HEK293 (cell line): Measurements from ENCODE around the gene UBA3.

Experiments used
- BCL11A ChIP-seq: fragments of 450-650 bp; formaldehyde crosslinking; IDR thresholded peaks from 2 replicates; pipeline ENCODE4 v1.5.1; 2016; ENCODE audit warnings: low read depth, missing biosample characterization, missing genetic modification characterization
- FEZF1 ChIP-seq: fragments of 450-650 bp; formaldehyde crosslinking; IDR thresholded peaks from 2 replicates; pipeline ENCODE4 v1.5.1; 2016; ENCODE audit warnings: missing biosample characterization, missing genetic modification characterization
- GLIS1 ChIP-seq: fragments of 450-650 bp; formaldehyde crosslinking; IDR thresholded peaks from 2 replicates; pipeline ENCODE4 v1.5.1; 2016; ENCODE audit warnings: missing biosample characterization, missing genetic modification characterization
- KLF10 ChIP-seq: fragments of 450-650 bp; IDR thresholded peaks from 2 replicates; pipeline ENCODE4 v1.5.1; 2018; ENCODE audit warnings: missing biosample characterization, mild to moderate bottlenecking, missing genetic modification characterization
- PRDM4 ChIP-seq: fragments of 450-650 bp; formaldehyde crosslinking; IDR thresholded peaks from 2 replicates; pipeline ENCODE4 v1.5.1; 2017; ENCODE audit warnings: missing biosample characterization, missing genetic modification characterization
- TSHZ1 ChIP-seq: fragments of 450-650 bp; formaldehyde crosslinking; IDR thresholded peaks from 2 replicates; pipeline ENCODE4 v1.5.1; 2016; ENCODE audit warnings: missing biosample characterization, missing genetic modification characterization, borderline replicate concordance
- ZBTB11 ChIP-seq: fragments of 450-650 bp; formaldehyde crosslinking; conservative IDR thresholded peaks from 2 replicates; pipeline ENCODE4 v1.5.1; 2016; ENCODE audit warnings: low read depth, missing biosample characterization, missing genetic modification characterization
- ZBTB20 ChIP-seq: fragments of 450-650 bp; formaldehyde crosslinking; IDR thresholded peaks from 2 replicates; pipeline ENCODE4 v1.5.1; 2016; ENCODE audit warnings: missing biosample characterization, missing genetic modification characterization
- ZBTB44 ChIP-seq: fragments of 450-650 bp; IDR thresholded peaks from 2 replicates; pipeline ENCODE4 v1.5.1; 2018; ENCODE audit warnings: missing biosample characterization, mild to moderate bottlenecking, missing genetic modification characterization
- ZBTB7A ChIP-seq: fragments of 450-650 bp; formaldehyde crosslinking; IDR thresholded peaks from 2 replicates; pipeline ENCODE4 v1.5.1; 2016; ENCODE audit warnings: low read depth, missing biosample characterization, missing genetic modification characterization
- ZFHX2 ChIP-seq: fragments of 450-650 bp; formaldehyde crosslinking; conservative IDR thresholded peaks from 2 replicates; pipeline ENCODE4 v1.5.1; 2016; ENCODE audit warnings: missing biosample characterization, missing genetic modification characterization
- ZNF132 ChIP-seq: fragments of 450-650 bp; formaldehyde crosslinking; IDR thresholded peaks from 2 replicates; pipeline ENCODE4 v1.5.1; 2017; ENCODE audit warnings: missing biosample characterization, missing genetic modification characterization, borderline replicate concordance
- ZNF133 ChIP-seq: fragments of 450-650 bp; formaldehyde crosslinking; IDR thresholded peaks from 2 replicates; pipeline ENCODE4 v1.5.1; 2016; ENCODE audit warnings: missing biosample characterization, missing genetic modification characterization
- ZNF157 ChIP-seq: fragments of 450-650 bp; formaldehyde crosslinking; IDR thresholded peaks from 2 replicates; pipeline ENCODE4 v1.5.1; 2016; ENCODE audit warnings: missing biosample characterization, missing genetic modification characterization
- ZNF184 ChIP-seq: fragments of 450-650 bp; IDR thresholded peaks from 2 replicates; pipeline ENCODE4 v1.5.1; 2018; ENCODE audit warnings: missing biosample characterization, mild to moderate bottlenecking, missing genetic modification characterization
- ZNF292 ChIP-seq: fragments of 450-650 bp; formaldehyde crosslinking; IDR thresholded peaks from 2 replicates; pipeline ENCODE4 v1.5.1; 2016; ENCODE audit warnings: low read depth, missing biosample characterization, missing genetic modification characterization, borderline replicate concordance
- ZNF311 ChIP-seq: fragments of 450-650 bp; formaldehyde crosslinking; IDR thresholded peaks from 2 replicates; pipeline ENCODE4 v1.5.1; 2017; ENCODE audit warnings: missing biosample characterization, missing genetic modification characterization, borderline replicate concordance
- ZNF521 ChIP-seq: fragments of 450-650 bp; formaldehyde crosslinking; IDR thresholded peaks from 2 replicates; pipeline ENCODE4 v1.5.1; 2017; ENCODE audit warnings: missing biosample characterization, mild to moderate bottlenecking, missing genetic modification characterization
- ZNF571 ChIP-seq: fragments of 450-650 bp; formaldehyde crosslinking; IDR thresholded peaks from 2 replicates; pipeline ENCODE4 v1.5.0; 2017; ENCODE audit warnings: missing biosample characterization, missing genetic modification characterization
- ZNF585B ChIP-seq: fragments of 450-650 bp; formaldehyde crosslinking; IDR thresholded peaks from 2 replicates; pipeline ENCODE4 v1.5.1; 2016; ENCODE audit warnings: missing biosample characterization, missing genetic modification characterization
- ZNF624 ChIP-seq: fragments of 450-650 bp; formaldehyde crosslinking; IDR thresholded peaks from 2 replicates; pipeline ENCODE4 v1.5.1; 2017; ENCODE audit warnings: missing biosample characterization, missing genetic modification characterization
- ZNF629 ChIP-seq: fragments of 450-650 bp; formaldehyde crosslinking; IDR thresholded peaks from 2 replicates; pipeline ENCODE4 v1.5.1; 2017; ENCODE audit warnings: missing biosample characterization, missing genetic modification characterization
- ZNF677 ChIP-seq: fragments of 450-650 bp; IDR thresholded peaks from 2 replicates; pipeline ENCODE4 v1.5.0; 2018; ENCODE audit warnings: missing biosample characterization, mild to moderate bottlenecking, missing genetic modification characterization, moderate library complexity
- ZNF692 ChIP-seq: fragments of 450-650 bp; formaldehyde crosslinking; IDR thresholded peaks from 2 replicates; pipeline ENCODE4 v1.5.1; 2016; ENCODE audit warnings: missing biosample characterization, missing genetic modification characterization
- ZNF791 ChIP-seq: fragments of 450-650 bp; formaldehyde crosslinking; IDR thresholded peaks from 2 replicates; pipeline ENCODE4 v1.5.1; 2016; ENCODE audit warnings: missing biosample characterization, missing genetic modification characterization
- ZXDB ChIP-seq: fragments of 450-650 bp; formaldehyde crosslinking; IDR thresholded peaks from 2 replicates; pipeline ENCODE4 v1.5.1; 2016; ENCODE audit warnings: missing biosample characterization, missing genetic modification characterization

The UBA3 gene

GRCh38 chr3:69085833-69086722 lies 5.9 kb upstream of the UBA3 start (continued):
- TF ChIP-seq ZNF624 = no peak
- TF ChIP-seq ZNF521 (tag by site-specific recombination) = no peak
- no peak for TF ChIP-seq ZNF132
- TF ChIP-seq ZNF184 = peak; percentile 89
- TF ChIP-seq ZNF133 (tag by site-specific recombination) = no peak
- peak; percentile 76; the same call in 1 of the 2 replicates for TF ChIP-seq ZBTB44 (tag by site-specific recombination)
- TF ChIP-seq BCL11A (tag by site-specific recombination) = no peak
- no peak for TF ChIP-seq TSHZ1
- peak; percentile 37; the same call in 1 of the 2 replicates for TF ChIP-seq KLF10
- peak; percentile 22; the same call in 1 of the 2 replicates for TF ChIP-seq ZNF629 (tag by site-specific recombination)
- peak; percentile 58; the same call in 1 of the 2 replicates for TF ChIP-seq ZXDB (tag by site-specific recombination)
- TF ChIP-seq ZNF791 (tag by site-specific recombination) = no peak
- TF ChIP-seq FEZF1 (tag by site-specific recombination) = peak; percentile 14; the same call in 1 of the 2 replicates
- TF ChIP-seq ZBTB20 (tag by site-specific recombination) = peak; percentile 46
- peak; percentile 74 for TF ChIP-seq PRDM4 (tag by site-specific recombination)
- TF ChIP-seq ZBTB7A (tag by site-specific recombination) = no peak
- TF ChIP-seq ZBTB11 = no peak
- no peak for TF ChIP-seq ZNF157 (tag by site-specific recombination)
- peak; percentile 51 for TF ChIP-seq GLIS1 (tag by site-specific recombination)
- TF ChIP-seq ZNF677 (tag by site-specific recombination) = no peak
- TF ChIP-seq ZNF292 (tag by site-specific recombination) = no peak
- no peak for TF ChIP-seq ZNF585B (tag by site-specific recombination)
- 0 out of 2 replicates have a peak, but pooled peaks have one; percentile 3 for TF ChIP-seq ZNF692 (tag by site-specific recombination)
- no peak for TF ChIP-seq ZNF571
- no peak for TF ChIP-seq ZFHX2 (tag by site-specific recombination)
- no peak for TF ChIP-seq ZNF311 (tag by site-specific recombination)
